Measurements from ENCODE around the gene CFAP68. TPM values are rescaled to one million over a fixed set of nuclear protein-coding genes. Genes with fewer than 3 reads are reported as not detected.
A peak's percentile ranks its signal among the peaks of the same experiment; 100 is the strongest.
"Not testable (repeated sequence)": the region's sequence is repeated elsewhere in the genome, so short reads cannot be mapped to it uniquely, and the experiment has no call there.

CFAP68 gene
- polyA plus RNA-seq, 4 donors = 45.5 to 55.0 (median 49.5) TPM

GRCh38 chr11:111870113-111870512 lies 9.2 kb upstream of the CFAP68 start:
- DNase-seq (ENCODE audit: low read depth in 4 of 4, low spot score in 3 of 4) = no peak

DNA sequence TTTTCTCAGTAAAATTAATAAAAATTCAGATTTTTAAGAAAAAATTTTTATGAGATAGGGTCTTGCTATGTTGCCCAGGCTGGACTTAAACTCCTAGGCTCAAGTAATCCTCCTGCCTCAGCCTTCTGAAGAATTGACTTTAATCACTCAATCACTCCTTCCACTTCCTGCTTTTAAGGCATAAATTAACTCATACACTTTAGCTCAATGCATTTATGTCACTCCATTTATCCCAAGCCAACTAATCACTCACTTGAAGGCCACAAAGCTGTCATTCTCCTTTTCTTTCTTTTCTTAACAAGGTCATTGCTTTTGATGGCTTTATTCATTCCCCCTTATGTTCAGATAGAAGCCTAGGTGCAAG lies 8.8 kb upstream of the CFAP68 start:
- DNase-seq (ENCODE audit: low read depth in 4 of 4, low spot score in 3 of 4) = no peak

DNA sequence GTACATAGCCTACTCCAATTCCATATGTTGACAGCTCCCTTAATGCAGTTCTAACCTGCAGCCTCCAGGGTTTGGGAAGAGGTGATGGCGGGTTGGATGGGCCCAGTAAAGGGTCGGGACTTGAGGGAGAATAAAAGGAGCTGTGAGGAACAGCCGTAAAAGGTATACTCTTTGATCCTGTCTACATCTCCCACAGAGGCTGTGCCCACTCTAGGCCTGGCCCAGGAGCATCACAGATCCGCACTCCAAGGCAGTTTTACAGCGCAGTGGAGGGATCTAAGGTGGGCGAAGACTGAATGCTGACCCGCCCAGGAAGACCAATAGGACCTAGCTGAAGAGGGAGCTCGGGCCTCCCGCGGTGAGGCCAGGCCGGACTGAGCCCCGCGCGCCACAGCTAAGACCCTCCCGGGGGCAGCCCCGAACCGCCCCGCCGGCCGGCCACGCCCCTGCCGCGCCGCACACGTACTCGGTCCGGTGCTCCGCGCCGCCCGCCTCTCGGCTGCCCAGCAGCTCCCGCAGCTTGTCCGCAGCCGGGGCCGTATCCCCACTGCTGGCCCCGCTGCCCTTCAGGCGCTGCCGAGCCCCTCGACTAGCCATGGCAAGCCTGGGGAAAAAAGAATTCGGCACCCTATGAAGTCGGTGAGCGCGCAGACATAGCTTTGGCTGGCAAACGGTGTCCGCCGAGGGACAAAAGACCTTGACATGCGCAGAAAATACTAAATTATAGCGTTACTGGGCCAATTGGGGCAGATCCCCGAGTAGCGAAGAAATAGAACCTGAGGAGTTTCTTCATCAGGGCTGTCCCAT lies 8.3 kb upstream of the CFAP68 start, which contains the start of gene ALG9:
ALG9 (minus strand) TSS at position 696 of the 807 bp plus-strand sequence; CDS start at position 597, 99 bp downstream.
- DNase-seq (ENCODE audit: low read depth in 4 of 4, low spot score in 3 of 4) = peak; percentile 65 to 88 (median 71)

GRCh38 chr11:111871693-111872161 lies 7.6 kb upstream of the CFAP68 start:
- no peak for DNase-seq (ENCODE audit: low read depth in 4 of 4, low spot score in 3 of 4)

DNA sequence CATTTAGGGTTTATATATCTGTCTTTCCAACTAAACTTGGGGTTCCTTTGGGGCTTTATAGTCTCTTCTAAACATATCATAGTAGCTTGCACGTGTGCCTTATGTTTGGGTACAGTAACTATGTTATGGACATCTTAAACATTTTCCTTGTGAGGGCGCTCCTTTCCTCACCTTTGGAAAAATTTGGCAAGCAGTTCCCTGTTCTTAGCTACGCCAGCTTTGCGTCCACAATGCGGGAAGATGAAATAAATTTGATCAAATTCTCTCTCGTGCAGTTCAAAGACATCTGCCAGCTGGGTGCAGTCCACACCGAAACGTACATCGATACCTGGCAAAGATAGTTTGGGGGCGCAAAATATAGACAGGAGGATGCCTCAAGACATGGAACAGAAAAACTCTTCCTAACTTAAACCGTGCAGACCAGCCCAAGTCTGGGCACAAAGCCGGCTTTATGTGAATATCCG lies 924 bp upstream of the CFAP68 start:
- DNase-seq (ENCODE audit: low read depth in 4 of 4, low spot score in 3 of 4) = no peak

- no peak for DNase-seq (ENCODE audit: low read depth in 4 of 4, low spot score in 3 of 4)
Measured at GRCh38 chr11:111879637-111879960, 258 bp downstream of the CFAP68 start.

DNA sequence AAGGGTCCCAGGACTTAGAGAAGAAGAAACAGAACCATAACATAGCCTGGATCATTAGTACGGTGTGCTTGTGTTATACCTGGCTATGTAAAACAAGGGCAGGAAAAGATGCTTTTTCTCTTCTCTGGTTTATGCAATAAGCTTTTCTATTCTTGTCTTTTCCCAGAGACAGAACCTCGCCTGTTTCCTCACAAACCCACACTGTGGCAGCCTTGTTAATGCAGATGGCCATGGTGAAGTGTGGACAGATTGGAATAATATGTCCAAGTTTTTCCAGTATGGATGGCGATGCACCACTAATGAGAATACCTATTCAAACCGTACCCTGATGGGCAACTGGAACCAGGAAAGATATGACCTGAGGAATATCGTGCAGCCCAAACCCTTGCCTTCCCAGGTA lies 2.9 kb downstream of the CFAP68 start:
- no peak for DNase-seq (ENCODE audit: low read depth in 4 of 4, low spot score in 3 of 4)

GRCh38 chr11:111885053-111885452 lies 5.7 kb downstream of the CFAP68 start:
- DNase-seq (ENCODE audit: low read depth in 4 of 4, low spot score in 3 of 4) = not testable (repeated sequence)

DNA sequence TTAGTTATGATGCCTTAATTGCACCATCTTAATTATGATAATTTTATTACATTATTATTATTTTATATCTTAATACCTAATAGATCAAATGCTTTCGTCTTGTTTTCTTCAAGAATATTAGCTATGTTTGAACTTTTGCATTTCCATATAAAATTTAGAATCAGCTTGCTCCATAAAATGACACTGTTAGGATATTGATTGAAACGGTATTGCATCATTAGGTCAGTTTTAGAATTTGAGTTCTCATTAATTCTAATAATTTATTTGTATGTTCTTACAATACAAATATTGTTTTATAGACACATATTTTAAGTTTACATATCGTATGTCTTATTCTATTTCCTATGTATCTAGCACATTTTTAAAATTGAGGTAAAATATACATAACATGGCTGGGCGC lies 6.7 kb downstream of the CFAP68 start:
- no peak for DNase-seq (ENCODE audit: low read depth in 4 of 4, low spot score in 3 of 4)

- no peak for DNase-seq (ENCODE audit: low read depth in 4 of 4, low spot score in 3 of 4)
Measured at GRCh38 chr11:111886844-111887243, 7.5 kb downstream of the CFAP68 start.

DNA sequence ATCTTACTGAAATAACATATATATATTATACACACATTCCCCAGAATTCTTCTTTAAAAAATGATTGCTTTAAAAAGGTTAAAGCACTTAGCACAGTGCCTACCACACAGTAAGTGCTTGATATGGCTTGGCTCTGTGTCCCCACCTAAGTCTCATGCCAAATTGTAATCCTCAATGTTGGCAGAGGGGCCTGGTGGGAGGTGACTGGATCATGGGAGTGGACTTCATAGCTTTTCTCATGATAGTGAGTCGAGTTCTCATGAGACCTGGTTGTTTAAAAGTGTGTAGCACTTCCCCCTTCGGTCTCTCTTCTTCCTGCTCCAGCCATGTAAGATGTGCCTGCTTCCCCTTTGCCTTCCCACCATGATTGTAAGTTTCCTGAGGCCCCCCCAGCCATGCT lies 26.1 kb downstream of the CFAP68 start:
- DNase-seq (ENCODE audit: low read depth in 4 of 4, low spot score in 3 of 4) = no peak

GRCh38 chr11:111906680-111907079 lies 27.3 kb downstream of the CFAP68 start:
- DNase-seq (ENCODE audit: low read depth in 4 of 4, low spot score in 3 of 4) = no peak

DNA sequence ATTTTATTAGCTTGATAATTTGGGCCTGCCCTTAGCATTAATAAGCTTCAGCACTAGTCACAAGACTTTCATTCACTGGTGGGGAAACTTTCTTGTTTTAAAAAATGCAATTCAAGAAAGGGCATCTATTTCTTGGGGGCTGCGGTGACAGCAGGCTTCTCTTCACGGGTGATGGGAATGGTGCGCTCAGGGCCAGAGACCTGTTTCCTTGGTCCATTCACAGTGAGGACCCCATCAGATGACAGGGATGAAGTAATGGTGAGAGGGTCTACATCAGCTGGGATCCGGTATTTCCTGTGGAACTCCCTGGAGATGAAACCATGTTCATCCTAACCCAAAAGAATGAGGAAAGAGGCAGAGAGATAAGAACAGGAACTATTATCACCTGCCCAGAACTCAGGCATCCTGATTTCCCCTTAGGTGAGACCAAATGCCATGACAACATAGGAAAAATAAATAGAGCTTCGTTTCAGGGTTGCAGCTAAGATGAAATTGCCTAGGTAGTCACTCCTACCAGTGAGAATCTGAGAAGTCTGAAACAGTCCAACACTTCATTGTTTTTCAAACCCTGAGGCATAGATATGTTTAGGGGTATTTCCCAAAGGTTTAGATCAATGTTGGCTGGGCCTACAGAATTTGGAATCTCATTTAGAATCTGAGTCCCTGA lies 29.4 kb downstream of the CFAP68 start:
- DNase-seq (ENCODE audit: low read depth in 4 of 4, low spot score in 3 of 4) = no peak

DNA sequence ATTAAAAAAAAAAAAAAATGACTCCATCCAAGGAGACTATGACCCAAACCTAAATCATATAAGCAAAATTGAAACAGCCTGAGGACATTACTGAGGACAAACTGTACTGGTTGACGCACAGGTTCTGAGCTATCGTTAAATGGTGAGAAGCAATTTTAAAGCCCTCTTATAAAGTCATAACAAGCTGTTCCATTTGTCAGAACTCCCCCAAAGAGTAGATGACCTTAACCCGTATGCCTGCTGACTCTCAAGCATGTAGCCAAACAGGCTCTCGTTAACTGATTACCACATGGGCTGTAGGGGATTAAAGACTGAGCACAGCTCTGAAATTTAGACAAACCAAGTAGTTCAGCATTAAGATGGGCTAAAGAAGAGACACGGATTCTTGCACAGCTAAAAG lies 30.0 kb downstream of the CFAP68 start:
- no peak for DNase-seq (ENCODE audit: low read depth in 4 of 4, low spot score in 3 of 4)

DNA sequence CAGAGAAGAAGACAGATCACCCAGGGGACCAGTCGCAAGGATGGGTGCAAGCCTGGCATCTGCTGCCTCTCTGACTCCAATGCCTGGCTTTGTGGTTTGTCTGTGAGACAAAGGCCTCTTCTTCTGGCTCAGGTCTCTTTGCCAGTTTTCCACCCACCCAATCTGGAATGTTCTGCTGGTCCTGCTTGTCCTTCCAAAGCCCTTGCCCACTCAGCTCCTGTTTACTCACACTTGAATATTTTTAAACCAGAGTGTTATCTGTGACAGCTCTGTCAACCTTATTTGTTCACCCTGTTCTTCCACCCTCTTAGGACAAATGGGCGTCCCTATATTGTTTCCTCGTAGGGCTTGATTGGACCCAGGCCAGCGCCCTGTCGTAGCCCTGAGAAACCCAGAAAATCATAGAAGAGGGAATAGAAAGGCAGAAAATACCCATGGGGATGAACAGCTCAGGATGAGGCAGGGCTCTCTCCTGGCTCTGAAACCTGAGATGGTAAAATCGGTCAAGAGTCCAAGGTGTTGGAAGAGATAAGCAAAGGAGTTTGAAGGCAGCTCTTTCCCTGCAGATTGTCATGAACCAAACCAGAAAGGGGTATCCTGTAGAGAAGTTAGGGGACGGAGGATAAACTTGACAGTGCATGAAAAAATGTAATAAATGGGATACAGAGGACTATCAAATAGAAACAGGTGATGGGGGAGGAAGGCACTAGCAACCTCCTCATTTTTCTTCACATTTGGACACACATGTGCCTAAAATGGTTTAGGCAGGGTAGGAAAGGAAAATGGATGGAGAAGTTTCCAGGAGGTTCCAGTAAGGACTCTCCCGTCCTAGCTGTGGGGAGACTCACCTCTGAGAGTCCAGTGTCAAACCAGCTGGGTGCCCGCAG lies 31.6 kb downstream of the CFAP68 start:
- no peak for DNase-seq (ENCODE audit: low read depth in 4 of 4, low spot score in 3 of 4)

GRCh38 chr11:111911563-111912401 lies 32.4 kb downstream of the CFAP68 start, which contains the start of gene CRYAB:
Gene CRYAB, minus strand, starts transcription at chr11:111911770. Its CDS starts 46 bp downstream, at chr11:111911724.
- DNase-seq (ENCODE audit: low read depth in 4 of 4, low spot score in 3 of 4) = peak in 1 of 4 donors; percentile 60

GRCh38 chr11:111912535-111912934 lies 33.2 kb downstream of the CFAP68 start, which contains the start of gene HSPB2:
Gene HSPB2, plus strand, starts transcription at chr11:111912734. Its CDS starts 96 bp downstream, at chr11:111912830.
- DNase-seq (ENCODE audit: low read depth in 4 of 4, low spot score in 3 of 4) = no peak

DNA sequence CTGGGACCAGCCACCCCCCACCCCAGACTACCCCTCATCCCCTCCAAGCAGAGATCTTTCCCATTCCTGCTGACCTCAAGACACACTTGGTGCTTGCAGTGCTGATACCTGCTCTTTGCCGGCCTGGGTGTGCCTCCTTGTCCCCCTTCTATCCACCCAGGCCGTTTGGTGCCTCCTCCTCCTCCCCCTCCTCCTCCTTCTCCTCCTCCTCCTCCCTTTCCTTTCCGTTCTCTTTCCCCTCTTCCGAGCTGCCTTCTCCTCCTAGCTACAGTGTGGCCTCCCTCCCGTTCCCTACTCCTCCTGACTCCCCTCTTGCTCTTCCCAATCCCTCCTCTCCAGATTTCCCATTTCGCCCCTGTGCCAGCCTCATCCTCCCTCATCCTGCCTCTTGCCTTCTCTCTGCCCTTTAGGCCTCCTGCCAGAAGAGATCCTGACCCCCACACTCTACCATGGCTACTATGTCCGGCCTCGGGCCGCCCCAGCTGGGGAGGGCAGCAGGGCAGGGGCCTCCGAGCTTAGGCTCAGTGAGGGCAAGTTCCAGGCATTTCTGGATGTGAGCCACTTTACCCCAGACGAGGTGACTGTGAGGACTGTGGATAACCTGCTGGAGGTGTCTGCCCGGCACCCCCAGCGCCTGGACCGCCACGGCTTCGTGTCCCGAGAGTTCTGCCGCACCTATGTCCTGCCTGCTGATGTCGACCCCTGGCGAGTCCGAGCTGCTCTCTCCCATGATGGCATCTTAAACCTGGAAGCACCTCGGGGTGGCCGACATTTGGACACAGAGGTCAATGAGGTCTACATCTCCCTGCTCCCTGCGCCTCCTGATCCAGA lies 33.9 kb downstream of the CFAP68 start:
- DNase-seq (ENCODE audit: low read depth in 4 of 4, low spot score in 3 of 4) = no peak

DNA sequence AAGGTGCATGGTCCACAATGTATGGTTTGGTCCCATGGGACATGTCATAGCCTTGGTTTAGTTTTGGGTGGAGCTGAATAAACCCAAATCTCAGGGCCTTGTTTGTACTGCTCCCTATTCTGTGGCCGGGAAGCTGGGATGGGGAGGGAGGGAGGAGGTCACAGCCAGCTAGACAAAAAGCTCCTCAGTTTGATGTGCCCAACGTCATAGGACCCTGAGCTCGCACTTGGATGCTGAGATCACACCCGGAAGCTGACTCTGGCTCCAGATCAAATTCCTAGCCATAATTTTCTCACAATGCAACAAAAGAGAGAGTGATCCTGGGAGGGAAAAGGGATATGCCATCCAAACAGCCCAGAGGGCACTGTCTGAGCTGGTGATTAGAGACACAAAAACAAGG lies 34.7 kb downstream of the CFAP68 start:
- DNase-seq (ENCODE audit: low read depth in 4 of 4, low spot score in 3 of 4) = no peak

All from right renal pelvis (tissue), 4 donors.